ENCODE data around the gene PPP2R2D. TPM values are rescaled to one million over a fixed set of nuclear protein-coding genes. Genes with fewer than 3 reads are reported as not detected.

Gene PPP2R2D
- total RNA-seq, 1 experiment from 2014 or later = 23.7 TPM

DNA sequence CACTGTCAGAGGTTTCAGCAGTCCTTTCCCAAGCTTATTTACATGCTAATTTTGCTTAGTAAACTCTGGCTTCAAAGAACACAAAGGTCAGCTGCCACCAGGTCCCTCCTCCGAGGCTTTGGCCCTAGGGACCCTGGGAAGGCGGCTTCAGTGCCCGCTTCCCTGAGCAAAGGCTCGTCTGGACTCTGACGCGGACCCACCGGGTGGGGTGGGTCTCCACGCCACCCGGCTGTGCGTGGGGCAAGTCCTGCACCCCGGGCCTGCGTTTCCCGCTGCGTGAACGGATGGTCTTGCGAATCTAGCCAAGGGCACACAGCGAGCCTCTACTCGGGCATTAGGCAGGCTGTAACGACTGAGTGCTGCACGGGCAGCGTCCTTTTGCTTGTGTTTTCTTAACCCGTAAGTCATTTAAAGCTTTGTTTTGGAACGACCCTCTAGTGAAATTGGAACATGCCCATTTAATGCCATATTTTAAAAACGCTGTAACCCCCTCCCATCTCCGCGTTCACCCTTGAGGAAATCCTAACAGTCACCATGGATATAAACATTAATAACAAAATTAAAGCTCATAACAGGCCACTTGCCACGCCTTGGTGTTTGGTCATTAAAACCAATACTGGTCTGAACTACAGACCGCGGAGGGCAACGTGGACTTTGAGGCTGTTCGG is 80.1 kb downstream of the PPP2R2D start:
- Mint-ChIP-seq H3K4me3 (ENCODE audit: low read depth, unreplicated experiment) (peak overlapping the region; percentile 75), H3K4me1 (ENCODE audit: low read depth, unreplicated experiment) (no peaks in the 10 kb centered on the region), H3K27me3 (ENCODE audit: unreplicated experiment) (no peaks in the 10 kb centered on the region), H3K36me3 (ENCODE audit: insufficient read depth, unreplicated experiment) (peaks cover 10% of the 10 kb centered on the region), H3K9me3 (ENCODE audit: low read depth, unreplicated experiment) (no peaks in the 10 kb centered on the region), H3K27ac (ENCODE audit: unreplicated experiment) (no peak overlapping the region)
- CTCF ChIA-PET = no interaction called here
- no TSS peak for BruUV-seq (replicated peaks)
- DNase-seq = no peak
- intact Hi-C loops (cut with micrococcal nuclease; ENCODE audit: unreplicated experiment) = no loop called here
- no peak for TF ChIP-seq CTCF (IDR thresholded peaks at IDR 0.05; ENCODE audit: unreplicated experiment)

- no TSS peak for BruUV-seq (replicated peaks)
These were observed 80.8 kb downstream of the PPP2R2D start, which contains the start of gene BNIP3 for GRCh38 chr10:131981429-131982184. Gene BNIP3, minus strand, starts transcription at chr10:131981923. Its CDS starts 117 bp downstream, at chr10:131981806.

DNA sequence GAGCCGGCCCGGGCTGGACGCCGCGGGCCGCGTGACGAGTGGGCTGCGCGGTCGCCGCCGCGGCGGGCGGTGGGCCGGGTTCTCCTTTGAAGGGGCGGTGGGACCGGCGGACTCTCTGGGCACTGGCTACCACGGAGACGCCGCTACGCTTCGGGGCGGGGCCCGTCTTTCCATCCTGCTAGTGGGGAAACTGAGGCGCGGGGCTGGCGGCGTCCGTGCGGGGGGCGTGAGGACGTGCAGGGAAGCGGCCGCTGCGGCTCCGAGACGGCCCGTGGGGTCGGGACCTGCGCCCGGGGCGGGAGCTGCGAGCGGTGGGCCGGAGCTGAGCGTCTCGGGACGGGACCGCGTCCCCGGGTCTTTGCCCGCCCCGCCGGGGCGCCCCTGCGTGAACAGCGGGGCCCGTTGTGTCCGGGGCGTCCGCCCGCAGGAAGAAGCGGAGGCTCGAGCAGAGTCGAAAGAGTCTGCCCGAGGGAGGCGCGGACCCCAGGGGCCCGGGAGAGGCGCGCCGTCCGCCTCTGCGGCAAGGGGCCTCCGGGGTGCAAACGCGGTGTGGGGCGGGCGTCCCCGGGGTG is 81.5 kb downstream of the PPP2R2D start:
- no peak for TF ChIP-seq CTCF (IDR thresholded peaks at IDR 0.05; ENCODE audit: unreplicated experiment)
- H3K9me3 Mint-ChIP-seq (ENCODE audit: low read depth, unreplicated experiment) = no peaks in the 10 kb centered on the region
- intact Hi-C loops (cut with micrococcal nuclease; ENCODE audit: unreplicated experiment) = no loop called here
- H3K4me1 Mint-ChIP-seq (ENCODE audit: low read depth, unreplicated experiment) = no peaks in the 10 kb centered on the region
- H3K27ac Mint-ChIP-seq (ENCODE audit: unreplicated experiment) = no peak overlapping the region
- CTCF ChIA-PET = no interaction called here
- no peaks in the 10 kb centered on the region for H3K27me3 Mint-ChIP-seq (ENCODE audit: unreplicated experiment)
- DNase-seq = no peak
- peak overlapping the region; percentile 75 for H3K4me3 Mint-ChIP-seq (ENCODE audit: low read depth, unreplicated experiment)
- peaks cover 10% of the 10 kb centered on the region for H3K36me3 Mint-ChIP-seq (ENCODE audit: insufficient read depth, unreplicated experiment)
- no TSS peak for BruUV-seq (replicated peaks)

More at GRCh38 chr10:131981429-131982184, 80.8 kb downstream of the PPP2R2D start, which contains the start of gene BNIP3:
- no peak within 1 kb of the TSS for H3K27ac Mint-ChIP-seq (ENCODE audit: unreplicated experiment)
- no peak for TF ChIP-seq CTCF (IDR thresholded peaks at IDR 0.05; ENCODE audit: unreplicated experiment)
- H3K4me1 Mint-ChIP-seq (ENCODE audit: low read depth, unreplicated experiment) = no peaks in the 10 kb centered on the region
- DNase-seq = peak; percentile 87
- H3K36me3 Mint-ChIP-seq (ENCODE audit: insufficient read depth, unreplicated experiment) = peaks cover 10% of the 10 kb centered on the region
- H3K4me3 Mint-ChIP-seq (ENCODE audit: low read depth, unreplicated experiment) = peak within 1 kb of the TSS; percentile 75
- intact Hi-C loops (cut with micrococcal nuclease; ENCODE audit: unreplicated experiment) = no loop called here
- CTCF ChIA-PET = no interaction called here
- H3K9me3 Mint-ChIP-seq (ENCODE audit: low read depth, unreplicated experiment) = no peaks in the 10 kb centered on the region
- H3K27me3 Mint-ChIP-seq (ENCODE audit: unreplicated experiment) = no peaks in the 10 kb centered on the region

GRCh38 chr10:131982796-131983195 is 82.0 kb downstream of the PPP2R2D start:
- no peak for DNase-seq
- H3K27ac Mint-ChIP-seq (ENCODE audit: unreplicated experiment) = no peak overlapping the region
- H3K4me1 Mint-ChIP-seq (ENCODE audit: low read depth, unreplicated experiment) = no peaks in the 10 kb centered on the region
- BruUV-seq (replicated peaks) = no TSS peak
- H3K9me3 Mint-ChIP-seq (ENCODE audit: low read depth, unreplicated experiment) = no peaks in the 10 kb centered on the region
- peaks cover 10% of the 10 kb centered on the region for H3K36me3 Mint-ChIP-seq (ENCODE audit: insufficient read depth, unreplicated experiment)
- H3K4me3 Mint-ChIP-seq (ENCODE audit: low read depth, unreplicated experiment) = no peak overlapping the region
- intact Hi-C loops (cut with micrococcal nuclease; ENCODE audit: unreplicated experiment) = no loop called here
- CTCF ChIA-PET = no interaction called here
- no peaks in the 10 kb centered on the region for H3K27me3 Mint-ChIP-seq (ENCODE audit: unreplicated experiment)
- TF ChIP-seq CTCF (IDR thresholded peaks at IDR 0.05; ENCODE audit: unreplicated experiment) = no peak
